HCT116 (cell line): ENCODE results near the gene PNMT. TPM values are rescaled to one million over a fixed set of nuclear protein-coding genes. Genes with fewer than 3 reads are reported as not detected.

Source experiments
- ATAC-seq: fragments of 200-7000 bp; cut with Tn5 transposase; 2 replicates; pipeline ENCODE4 v1.9.1; 2020; ENCODE audit warnings: mild to moderate bottlenecking, moderate library complexity
- BruUV-seq: library from RNA; stranded (reverse); fragments of 400-500 nt; replicated peaks from 2 replicates; lab custom pipeline; 2021; lab: Mats Ljungman, UMichigan
- CTCF ChIA-PET: fragments of 300-600 bp; sonication (Branson Sonifier 250); formaldehyde crosslinking; loops from one replicate; lab custom pipeline; 2021; ENCODE audit warnings: antibody characterized with exemption; lab: Charles Lee
- POLR2A ChIA-PET: fragments of 300-600, 350-600 bp; sonication (Branson Sonifier 250); formaldehyde crosslinking; loops from one replicate; lab custom pipeline; 2021; ENCODE audit warnings: antibody characterized with exemption; lab: Charles Lee
- RAD21 ChIA-PET, 2 experiments: fragments of 300-600 bp; sonication (Branson Sonifier 250); formaldehyde crosslinking; loops; one replicate each; lab custom pipeline; 2023; ENCODE audit warnings: low total read pairs in 2 of 2; ENCODE audit not compliant: uncharacterized antibody in 2 of 2, unreplicated experiment in 2 of 2, low non-redundant PET in 1 of 2; lab: Charles Lee
- DNase-seq: peaks from one replicate; pipeline ENCODE4 v3.0.0-alpha.2; 2010; ENCODE audit warnings: low read depth, low spot score
- H2AFZ ChIP-seq: fragments of 200-600 bp; shearing (Covaris generic), sonication (generic); 2 replicates; pipeline ENCODE4 v1.6.1; 2017; ENCODE audit warnings: low read depth, mixed run types, mixed read lengths, antibody characterized with exemption, low read length; ENCODE audit not compliant: poor library complexity, severe bottlenecking
- H3K27ac ChIP-seq: 2 replicates; pipeline ENCODE4 v1.5.1; 2012; ENCODE audit warnings: low read depth, low read length
- H3K27me3 ChIP-seq: fragments of 200-600 bp; sonication (generic); 2 replicates; pipeline ENCODE4 v1.6.1; 2016; ENCODE audit warnings: mixed run types, low read length, mixed read lengths; ENCODE audit not compliant: insufficient read depth
- H3K36me3 ChIP-seq, 2 experiments: fragments of 200-500 bp in 1 of 2; fragments of 200-600 bp in 1 of 2; sonication (Bioruptor generic) in 1 of 2; sonication (generic) in 1 of 2; 2 replicates each; pipeline versions ENCODE4 v1.5.1 to v1.6.1; 2014 to 2016; ENCODE audit warnings: low read length in 2 of 2, inconsistent platforms in 1 of 2, mixed read lengths in 1 of 2, mixed run types in 1 of 2; ENCODE audit not compliant: insufficient read depth in 2 of 2, control insufficient read depth in 1 of 2
- H3K4me1 ChIP-seq, 2 experiments: fragments of 200-600 bp in 1 of 2; sonication (generic) in 1 of 2; 2 replicates each; pipeline versions ENCODE4 v1.5.1 to v1.6.1; 2012 to 2017; ENCODE audit warnings: low read length in 2 of 2, inconsistent platforms in 1 of 2, mild to moderate bottlenecking in 1 of 2, mixed read lengths in 1 of 2, mixed run types in 1 of 2, moderate library complexity in 1 of 2; ENCODE audit not compliant: insufficient read depth in 2 of 2, control insufficient read depth in 1 of 2
- H3K4me2 ChIP-seq: fragments of 200-600 bp; sonication (generic); 2 replicates; pipeline ENCODE4 v1.6.1; 2017; ENCODE audit warnings: mixed run types, low read length, mixed read lengths
- H3K4me3 ChIP-seq, 2 experiments: fragments of 200-600 bp in 1 of 2; sonication (generic) in 1 of 2; replicated peaks in 1 of 2; 2 replicates each; pipeline ENCODE4 v1.5.1; 2011 to 2016; ENCODE audit warnings: low read length in 2 of 2, control low read depth in 1 of 2, low read depth in 1 of 2, mild to moderate bottlenecking in 1 of 2, mixed read lengths in 1 of 2, mixed run types in 1 of 2
- H3K79me2 ChIP-seq: fragments of 200-600 bp; sonication (generic); 2 replicates; pipeline ENCODE4 v1.6.1; 2017; ENCODE audit warnings: mild to moderate bottlenecking, mixed run types, low read length, moderate library complexity, mixed read lengths; ENCODE audit not compliant: insufficient read depth
- H3K9ac ChIP-seq: fragments of 200-600 bp; sonication (generic); 2 replicates; pipeline ENCODE4 v1.6.1; 2016; ENCODE audit warnings: low read length, mixed read lengths
- H3K9me2 ChIP-seq: fragments of 200-600 bp; sonication (generic), shearing (Covaris generic); 2 replicates; pipeline ENCODE4 v1.6.1; 2017; ENCODE audit warnings: mixed run types, mild to moderate bottlenecking, moderate library complexity; ENCODE audit not compliant: insufficient read depth
- H3K9me3 ChIP-seq, 2 experiments: fragments of 200-500 bp in 1 of 2; fragments of 200-600 bp in 1 of 2; sonication (Bioruptor generic) in 1 of 2; sonication (generic) in 1 of 2; 2 replicates each; pipeline ENCODE4 v1.6.1; 2014 to 2017; ENCODE audit warnings: low read length in 2 of 2, mixed read lengths in 2 of 2, inconsistent platforms in 1 of 2, low read depth in 1 of 2, mild to moderate bottlenecking in 1 of 2, mixed run types in 1 of 2, moderate library complexity in 1 of 2; ENCODE audit not compliant: control insufficient read depth in 1 of 2, insufficient read depth in 1 of 2
- H4K20me1 ChIP-seq: fragments of 200-600 bp; sonication (generic), shearing (Covaris generic); 2 replicates; pipeline ENCODE4 v1.6.1; 2017; ENCODE audit warnings: mixed run types, mild to moderate bottlenecking, moderate library complexity; ENCODE audit not compliant: insufficient read depth
- EGR1 ChIP-seq: IDR thresholded peaks from 2 replicates; pipeline ENCODE4 v1.6.1; 2012; ENCODE audit warnings: low read depth
- JUND ChIP-seq: IDR thresholded peaks from 2 replicates; pipeline ENCODE4 v1.6.1; 2012
- POLR2A ChIP-seq: IDR thresholded peaks from 2 replicates; pipeline ENCODE4 v1.7.0; 2011; ENCODE audit warnings: borderline replicate concordance; ENCODE audit not compliant: insufficient read depth, insufficient read length; ENCODE audit errors: extremely low read depth
- POLR2AphosphoS5 ChIP-seq: IDR thresholded peaks from 2 replicates; pipeline ENCODE4 v1.6.1; 2011; ENCODE audit warnings: mild to moderate bottlenecking, low read depth, low read length, moderate library complexity
- SP1 ChIP-seq: IDR thresholded peaks from 2 replicates; pipeline ENCODE4 v1.6.1; 2012; ENCODE audit warnings: low read depth
- TCF7L2 ChIP-seq: IDR thresholded peaks from 2 replicates; pipeline ENCODE4 v1.7.0; 2011; ENCODE audit warnings: borderline replicate concordance, inconsistent platforms; ENCODE audit not compliant: insufficient read depth, insufficient read length; ENCODE audit errors: extremely low read depth
- ZNF274 ChIP-seq: fragments of 200-500 bp; sonication (Bioruptor generic); IDR thresholded peaks from 2 replicates; pipeline ENCODE4 v1.6.1; 2014; ENCODE audit warnings: mild to moderate bottlenecking, low read depth, low read length, inconsistent platforms
- intact Hi-C: fragments of 100-400 bp; cut with micrococcal nuclease; formaldehyde crosslinking; loops from 2 replicates; pipeline ENCODE4 v1.10.0; 2022
- total RNA-seq: library from RNA; stranded (reverse); gene quantifications from one replicate; pipeline ENCODE4 v1.2.1, GENCODE V29; 2021; ENCODE audit not compliant: unreplicated experiment
- TF ChIP-seq, protein P1 (sequence below): IDR thresholded peaks from 2 replicates; pipeline ENCODE4 v1.6.1; 2012
- TF ChIP-seq, protein P2 (sequence below): IDR thresholded peaks from 2 replicates; pipeline ENCODE4 v1.6.1; 2012

The PNMT gene
- total RNA-seq, 1 experiment from 2014 or later: not detected

- Histone ChIP-seq H3K9ac (no peak overlapping the region), H3K27me3 (no peaks in the 10 kb centered on the region), H3K9me3 (no peaks in the 10 kb centered on the region), H3K27ac (no peak overlapping the region; the same call in 1 of the 2 replicates), H2AFZ (no peak overlapping the region), H3K36me3 (no peaks in the 10 kb centered on the region; a peak in 1 of 4 replicates), H3K9me2 (no peaks in the 10 kb centered on the region), H4K20me1 (no peaks in the 10 kb centered on the region), H3K4me1 (peaks cover 13 to 56% of the 10 kb centered on the region in 2 experiments), H3K79me2 (no peaks in the 10 kb centered on the region), H3K4me2 (no peak overlapping the region), H3K4me3 (no peak overlapping the region)
- intact Hi-C loops: no loop called here
- BruUV-seq: no TSS peak
- RAD21 ChIA-PET: interaction anchor here in 1 of 2 experiments (0.5 to 1.0 kb wide), 2 partner anchors 31 to 107 kb away, joined by 3 to 5 read pairs; no protein-coding TSS in a partner anchor
- CTCF ChIA-PET: interaction anchor here (1.0 to 3.6 kb wide), 24 partner anchors 8 to 446 kb away, joined by 3 to 30 read pairs (median 4); partner anchors contain the start of genes ERBB2 and STARD3
- TF ChIP-seq TCF7L2 (no peak), ZNF274 (no peak), POLR2A (no peak), POLR2AphosphoS5 (no peak), SP1 (no peak), EGR1 (no peak), JUND (no peak)
- TF ChIP-seq, protein P1, sequence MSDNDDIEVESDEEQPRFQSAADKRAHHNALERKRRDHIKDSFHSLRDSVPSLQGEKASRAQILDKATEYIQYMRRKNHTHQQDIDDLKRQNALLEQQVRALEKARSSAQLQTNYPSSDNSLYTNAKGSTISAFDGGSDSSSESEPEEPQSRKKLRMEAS: no peak
- TF ChIP-seq, protein P2, sequence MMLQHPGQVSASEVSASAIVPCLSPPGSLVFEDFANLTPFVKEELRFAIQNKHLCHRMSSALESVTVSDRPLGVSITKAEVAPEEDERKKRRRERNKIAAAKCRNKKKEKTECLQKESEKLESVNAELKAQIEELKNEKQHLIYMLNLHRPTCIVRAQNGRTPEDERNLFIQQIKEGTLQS: no peak
- POLR2A ChIA-PET: no interaction called here
- ATAC-seq: no peak
- DNase-seq: no peak
Measured at GRCh38 chr17:39653316-39653661, 15.0 kb upstream of the PNMT start.
